Stimulated activated CD4-positive, alpha-beta T cell treated with anti-CD3 and anti-CD28 coated beads, Interleukin-1b, Interleukin-23, amount 100 ng/mL, for 4 hours (primary cell): ENCODE results near the gene PIK3R1.
A peak's percentile ranks its signal among the peaks of the same experiment; 100 is the strongest.
"Not testable (repeated sequence)": the region's sequence is repeated elsewhere in the genome, so short reads cannot be mapped to it uniquely, and the experiment has no call there.

Experiments used
- DNase-seq, 2 donors: peaks; one replicate each; pipeline ENCODE4 v3.0.0-alpha.2; 2020; ENCODE audit warnings: low read depth in 2 of 2

The PIK3R1 gene

DNA sequence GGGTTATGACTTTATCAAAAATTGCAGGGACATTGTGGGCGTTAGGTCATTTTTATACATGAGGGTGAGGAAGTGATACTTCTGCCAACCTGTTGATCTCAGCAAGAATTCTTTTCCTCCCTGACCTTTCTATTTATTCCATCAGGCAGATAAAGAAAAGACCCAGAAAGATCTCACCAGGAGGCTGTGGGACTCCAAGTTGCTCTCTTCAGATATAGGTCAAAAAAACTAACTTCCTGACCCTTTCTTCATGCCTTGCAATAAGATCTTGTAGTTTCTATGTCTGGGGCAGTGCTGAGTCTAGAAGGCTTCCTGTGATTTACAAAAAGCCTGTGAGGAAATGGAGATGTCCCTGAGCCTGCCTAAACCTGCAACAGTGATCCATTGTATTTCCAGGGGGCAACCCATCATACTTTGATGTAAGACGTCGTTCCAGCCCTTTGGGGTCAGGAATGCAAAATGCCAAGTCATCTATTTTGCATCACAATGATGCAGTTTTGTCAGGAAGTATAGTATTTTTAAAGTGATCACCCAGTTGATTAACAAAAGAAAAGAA lies 22.0 kb upstream of the PIK3R1 start:
- no peak for DNase-seq

DNA sequence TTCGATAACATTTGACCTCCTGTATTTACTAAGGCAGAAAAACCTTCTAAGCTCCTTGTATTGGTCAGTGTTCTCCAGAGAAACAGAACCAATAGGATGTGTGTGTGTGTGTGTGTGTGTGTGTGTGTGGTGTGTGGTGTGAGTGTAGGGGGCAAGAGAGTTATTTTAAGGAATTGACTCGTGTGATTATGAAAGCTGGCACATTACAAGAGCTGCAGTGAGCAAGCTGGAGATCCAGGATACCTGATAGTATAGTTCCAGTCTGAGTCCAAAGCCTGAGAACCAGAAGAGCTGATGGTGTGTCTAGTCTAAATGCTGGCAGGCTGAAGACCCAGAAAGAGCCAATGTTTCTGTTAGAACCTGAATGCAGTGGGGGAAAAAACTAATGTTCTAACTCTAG lies 21.2 kb upstream of the PIK3R1 start:
- no peak for DNase-seq

DNA sequence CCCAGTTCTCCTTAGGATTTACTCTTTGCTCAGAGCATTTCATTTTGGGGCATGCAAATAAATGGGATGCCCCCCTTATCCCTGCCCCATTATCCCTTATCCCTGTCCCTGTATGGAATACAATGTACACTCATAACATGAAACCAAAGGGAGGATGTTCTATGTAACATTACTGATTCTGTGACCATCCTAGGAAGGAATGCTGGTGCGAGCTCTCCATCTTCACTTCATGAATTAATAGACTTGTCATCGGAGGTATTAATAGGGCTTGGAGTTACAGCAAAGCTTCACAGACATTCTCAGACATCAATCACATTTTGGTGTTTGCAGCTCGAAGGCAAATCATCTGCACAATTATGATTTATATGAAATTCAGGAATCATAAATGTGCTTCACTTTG lies 20.4 kb upstream of the PIK3R1 start:
- DNase-seq, result no peak

DNA sequence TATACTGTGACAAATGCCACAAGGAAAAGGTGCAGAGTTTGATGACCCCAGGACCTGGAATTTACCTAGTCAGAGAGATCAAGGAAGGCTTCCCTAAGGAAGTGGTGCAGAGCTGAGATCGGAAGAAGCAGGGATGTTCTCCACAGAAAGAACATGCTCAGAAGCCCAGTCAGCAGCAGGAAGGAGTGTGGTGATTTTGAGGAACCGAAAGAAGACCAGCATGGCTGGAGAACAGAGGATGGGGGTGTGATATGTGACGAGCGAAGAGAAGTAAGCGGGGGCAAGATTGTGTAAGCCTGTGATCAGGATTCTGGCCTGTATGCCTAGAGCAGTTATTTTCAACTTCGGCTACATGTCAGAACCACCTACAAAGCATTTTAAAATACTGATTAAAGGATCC lies 18.7 kb upstream of the PIK3R1 start:
- no peak for DNase-seq

DNA sequence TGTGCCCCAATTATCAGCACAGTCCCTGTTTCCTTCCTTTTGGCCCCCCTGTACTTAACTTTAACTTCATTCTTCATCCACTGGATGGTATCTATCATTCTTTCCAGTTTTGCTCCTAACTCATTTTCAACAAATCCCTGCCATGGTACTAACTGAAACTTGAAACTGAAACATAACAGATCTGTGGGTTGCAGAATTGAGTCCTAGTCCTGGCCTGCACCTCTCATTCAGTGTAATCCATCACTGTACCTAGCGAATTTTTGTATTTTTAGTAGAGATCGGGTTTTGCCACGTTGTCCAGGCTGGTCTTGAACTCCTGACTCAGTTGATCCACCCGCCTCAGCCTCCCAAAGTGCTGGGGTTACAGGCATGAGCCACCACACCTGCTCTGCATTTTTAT lies 15.3 kb upstream of the PIK3R1 start:
- no peak for DNase-seq

DNA sequence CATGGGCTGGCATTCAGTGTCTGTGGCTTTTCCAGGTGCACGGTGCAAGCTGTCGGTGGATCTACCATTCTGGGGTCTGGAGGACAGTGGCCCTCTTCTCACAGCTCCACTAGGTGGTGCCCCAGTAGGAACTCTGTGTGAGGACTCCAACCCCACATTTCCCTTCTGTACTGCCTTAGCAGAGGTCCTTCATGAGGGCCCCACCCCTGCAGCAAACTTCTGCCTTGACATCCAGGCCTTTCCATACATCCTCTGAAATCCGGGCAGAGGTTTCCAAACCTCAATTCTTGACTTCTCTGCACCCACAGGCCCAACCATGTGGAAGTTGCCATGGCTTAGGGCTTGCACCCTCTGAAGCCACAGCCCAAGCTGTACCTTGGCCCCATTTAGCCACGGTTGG lies 4.9 kb upstream of the PIK3R1 start:
- not testable (repeated sequence) for DNase-seq

DNA sequence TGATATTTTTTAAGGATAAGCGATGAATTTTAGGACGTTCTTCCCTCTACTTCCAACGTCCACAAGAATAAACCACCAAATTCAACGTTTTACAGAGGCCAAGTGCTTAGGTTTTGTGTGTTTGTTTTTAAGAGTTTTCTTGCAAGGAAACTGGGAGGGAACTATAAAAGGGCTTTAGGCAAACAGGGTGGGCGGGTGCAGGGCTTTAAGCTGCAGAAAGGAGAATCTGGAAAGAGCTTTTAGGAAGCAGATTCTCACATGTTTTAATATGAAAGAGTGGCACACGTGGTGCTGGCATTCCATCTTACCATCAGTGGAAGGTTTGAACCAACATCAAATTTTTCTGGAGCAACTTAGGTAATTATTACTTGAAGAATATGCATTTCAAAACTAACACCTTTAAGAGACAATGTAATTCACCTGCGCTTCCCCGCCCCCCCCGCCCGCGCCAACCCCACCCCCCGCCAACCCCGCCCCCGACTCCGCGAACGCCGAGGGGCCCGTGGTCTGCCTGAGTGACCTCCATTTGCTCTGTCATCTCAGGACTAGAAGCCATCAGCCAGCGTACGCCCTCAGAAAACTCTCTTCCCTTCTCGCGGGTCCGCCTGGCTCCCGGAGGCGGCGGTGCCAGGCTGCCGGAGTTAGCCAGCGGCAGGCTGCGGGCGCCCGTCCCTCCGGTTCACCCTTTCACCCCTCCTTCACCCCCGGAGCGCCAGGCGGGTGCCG lies 911 bp upstream of the PIK3R1 start:
- no peak for DNase-seq

DNA sequence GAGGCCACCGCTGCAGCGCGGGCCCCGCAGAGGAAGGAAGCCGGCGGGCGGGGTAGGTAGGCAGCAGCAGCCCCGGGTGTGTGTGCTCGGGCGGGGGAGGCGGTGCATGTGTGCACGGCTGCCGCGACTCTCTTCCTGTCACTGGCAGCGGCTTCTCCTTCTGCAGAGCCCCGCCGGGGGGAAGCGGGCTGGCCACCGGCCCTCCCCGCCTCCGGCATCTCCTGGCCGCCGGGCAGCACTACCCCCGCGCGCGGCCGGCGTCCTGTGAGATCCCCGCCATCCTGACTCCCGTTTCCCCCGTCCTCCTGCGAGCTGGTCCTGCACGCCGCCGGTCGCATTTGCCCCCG lies 315 bp downstream of the PIK3R1 start:
- no peak for DNase-seq

DNA sequence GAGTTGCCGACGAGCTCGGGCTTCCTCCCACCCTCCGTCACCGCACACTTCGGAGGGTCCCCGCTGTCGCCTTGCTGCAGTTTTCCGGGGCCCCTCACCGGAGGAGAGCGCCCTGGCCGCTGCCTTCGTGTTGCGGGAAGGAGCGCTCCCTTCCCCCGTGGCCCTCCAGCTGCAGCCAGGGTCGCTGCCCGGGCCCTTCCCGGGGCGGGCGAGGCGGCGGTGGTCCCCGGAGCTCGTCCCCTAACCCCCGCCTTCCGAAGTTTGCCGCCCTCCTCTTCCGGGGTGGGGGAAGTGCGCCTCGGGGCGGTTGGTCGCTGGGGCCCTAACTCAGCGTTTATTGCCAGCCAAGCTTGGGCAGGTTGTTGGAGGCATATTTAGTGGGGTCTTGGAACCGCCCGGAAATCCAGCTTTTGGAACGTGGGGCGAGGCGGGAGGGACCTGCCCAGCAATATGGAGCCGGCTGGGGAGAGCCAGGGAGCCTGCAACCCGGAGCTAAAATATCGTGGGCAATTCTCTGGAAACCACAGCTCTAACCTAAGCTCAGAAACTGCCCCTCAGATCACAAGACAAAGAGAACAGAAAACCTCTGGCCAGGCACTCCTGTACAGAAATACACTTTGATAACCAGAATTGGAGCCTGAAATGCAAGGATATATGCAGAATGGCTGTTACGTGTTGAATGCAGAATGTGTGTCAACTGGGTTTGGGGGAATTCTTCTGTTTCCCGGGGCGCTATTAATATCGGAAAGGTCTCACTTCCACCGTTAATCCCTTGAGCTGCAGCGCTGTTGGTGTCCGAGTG lies 890 bp downstream of the PIK3R1 start:
- peak; percentile 20 to 53 for DNase-seq

DNA sequence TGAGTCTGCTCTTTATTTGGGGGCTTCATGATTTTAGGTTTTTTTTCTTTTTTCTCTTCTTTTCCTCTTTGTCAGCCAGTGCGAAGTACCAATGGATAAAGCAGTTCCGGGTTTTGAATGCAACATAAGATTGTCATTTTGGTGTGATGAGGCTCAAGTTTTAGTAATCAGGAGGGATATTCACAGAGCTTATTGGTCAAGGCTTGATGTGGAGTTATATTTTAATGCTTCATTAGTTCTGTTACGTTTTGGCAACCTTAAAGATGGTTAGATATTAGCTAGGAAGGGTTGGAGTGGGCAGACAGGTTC lies 1.4 kb downstream of the PIK3R1 start:
- DNase-seq, result no peak

DNA sequence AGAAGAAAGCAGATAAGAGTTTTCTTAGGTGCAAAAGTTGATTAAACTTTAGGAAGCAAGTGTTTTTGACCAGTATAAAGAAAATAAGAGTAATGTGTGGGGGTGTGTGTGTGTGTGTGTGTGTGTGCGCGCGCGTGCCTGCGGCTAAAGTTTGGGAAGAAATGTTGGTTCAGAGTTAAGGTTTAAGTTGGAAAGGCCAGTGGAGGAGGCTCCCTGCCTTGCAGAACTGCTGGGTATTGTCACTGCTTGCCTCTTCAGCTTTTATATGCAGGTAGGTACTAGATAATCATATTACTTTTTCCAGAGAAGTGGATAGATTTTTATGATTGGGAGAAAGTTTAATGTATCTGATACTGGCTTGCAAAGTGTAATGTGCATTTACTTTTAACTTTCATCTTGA lies 2.0 kb downstream of the PIK3R1 start:
- DNase-seq, result no peak

DNA sequence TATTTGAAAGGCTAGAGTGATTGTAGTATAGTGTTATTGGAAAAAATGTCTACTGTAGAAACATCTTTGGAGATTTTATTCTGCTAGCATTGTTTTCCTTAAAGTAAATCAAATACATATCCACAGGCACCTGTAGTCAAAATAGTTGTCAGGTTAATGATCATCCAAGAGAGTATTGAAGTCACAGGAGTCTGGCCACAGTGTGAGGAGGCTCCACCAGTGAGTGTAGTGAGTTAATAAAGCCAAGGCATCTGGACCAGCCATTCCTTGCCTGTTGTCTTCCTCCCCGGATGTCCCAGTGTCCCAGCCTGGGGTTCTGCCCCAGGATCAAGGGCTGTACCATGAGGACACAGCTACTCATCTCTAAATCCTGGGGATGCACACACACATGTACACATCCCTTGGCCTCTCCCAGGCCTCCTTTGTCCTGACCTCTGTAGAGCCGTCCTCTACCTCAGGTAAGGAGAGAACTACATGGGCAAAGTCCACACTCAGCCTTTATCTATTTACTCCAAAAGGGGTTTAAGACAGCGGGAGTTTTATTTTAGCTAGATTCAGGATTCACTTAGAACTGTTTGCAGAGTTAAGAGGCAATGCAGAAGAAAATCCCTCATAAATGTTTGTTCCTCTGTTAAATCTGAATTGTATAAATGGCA lies 3.7 kb downstream of the PIK3R1 start:
- DNase-seq, result no peak

DNA sequence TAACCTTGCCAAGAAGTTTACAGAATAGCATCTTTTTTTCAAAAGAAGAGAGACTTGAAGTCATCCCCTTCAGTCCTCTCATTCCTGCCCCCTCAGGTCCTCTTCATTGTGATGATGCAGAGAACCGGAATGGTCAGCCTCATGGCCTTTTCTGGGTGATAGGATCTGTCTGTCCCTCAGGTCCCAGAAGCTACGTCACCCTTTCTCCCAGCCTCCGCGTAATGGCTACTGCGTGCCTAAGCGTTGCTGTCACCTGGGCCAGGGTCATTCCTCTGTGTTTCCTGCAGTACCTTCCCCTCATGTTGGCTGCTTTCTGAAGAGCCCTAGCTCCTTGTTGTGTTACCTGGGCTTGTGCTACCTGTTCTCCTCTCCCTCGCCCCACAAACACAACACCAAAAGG lies 4.7 kb downstream of the PIK3R1 start:
- DNase-seq, result no peak

DNA sequence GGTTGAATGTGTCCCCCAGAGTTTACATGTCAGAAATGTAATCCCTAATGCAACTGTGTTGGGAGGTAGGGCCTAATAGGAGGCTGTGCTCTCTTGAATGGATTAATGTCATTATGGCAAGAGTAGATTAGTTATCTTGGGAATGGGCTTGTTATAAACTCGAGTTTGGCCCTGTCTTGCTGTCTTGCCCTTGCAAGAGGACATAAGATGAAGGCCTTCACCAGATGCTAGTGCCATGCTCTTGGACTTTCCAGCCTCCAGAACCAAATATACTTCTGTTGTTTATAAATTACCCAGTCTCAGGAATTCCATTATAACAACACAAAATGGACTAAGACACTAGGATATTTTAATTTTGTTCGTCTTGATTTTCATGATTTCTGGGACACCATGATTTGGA lies 5.4 kb downstream of the PIK3R1 start:
- no peak for DNase-seq

DNA sequence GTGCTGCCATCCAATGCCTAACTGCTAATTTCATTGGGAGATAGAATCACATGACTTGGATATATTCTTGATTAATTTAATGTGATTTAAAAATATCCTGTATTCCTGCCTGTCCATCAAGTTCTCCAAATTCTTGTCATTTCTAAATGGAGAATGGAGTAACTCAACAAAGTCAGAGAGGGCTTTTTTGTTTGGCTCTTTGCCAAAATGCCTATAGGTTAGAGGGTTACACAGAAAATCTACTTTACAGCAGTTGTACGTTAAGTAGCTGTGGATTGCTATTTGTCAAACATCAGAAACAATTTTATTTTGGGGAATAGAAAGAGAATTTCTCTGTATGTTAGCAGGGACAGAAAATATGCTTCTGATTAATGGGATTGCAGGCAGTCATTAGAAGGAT lies 5.9 kb downstream of the PIK3R1 start:
- no peak for DNase-seq

DNA sequence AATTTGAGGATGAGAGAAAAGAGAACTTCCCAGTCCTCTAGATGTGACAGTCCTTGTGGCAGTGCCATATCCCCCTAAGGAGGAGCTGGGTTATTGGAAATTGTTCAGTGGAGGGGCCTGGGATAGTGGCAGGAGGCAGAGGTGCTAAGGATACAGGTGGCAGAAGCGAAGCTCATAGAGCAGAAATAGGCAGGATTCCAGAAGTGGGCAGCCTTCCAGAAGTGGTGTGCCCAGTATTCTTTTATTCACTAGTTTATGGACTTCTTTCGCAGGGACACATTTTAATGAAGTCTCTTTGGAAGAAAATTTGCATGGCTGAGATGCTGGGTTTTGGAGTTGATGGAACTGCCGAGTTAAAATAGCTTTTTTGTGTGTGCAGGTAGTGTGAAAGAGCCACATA lies 6.8 kb downstream of the PIK3R1 start:
- DNase-seq, result no peak

DNA sequence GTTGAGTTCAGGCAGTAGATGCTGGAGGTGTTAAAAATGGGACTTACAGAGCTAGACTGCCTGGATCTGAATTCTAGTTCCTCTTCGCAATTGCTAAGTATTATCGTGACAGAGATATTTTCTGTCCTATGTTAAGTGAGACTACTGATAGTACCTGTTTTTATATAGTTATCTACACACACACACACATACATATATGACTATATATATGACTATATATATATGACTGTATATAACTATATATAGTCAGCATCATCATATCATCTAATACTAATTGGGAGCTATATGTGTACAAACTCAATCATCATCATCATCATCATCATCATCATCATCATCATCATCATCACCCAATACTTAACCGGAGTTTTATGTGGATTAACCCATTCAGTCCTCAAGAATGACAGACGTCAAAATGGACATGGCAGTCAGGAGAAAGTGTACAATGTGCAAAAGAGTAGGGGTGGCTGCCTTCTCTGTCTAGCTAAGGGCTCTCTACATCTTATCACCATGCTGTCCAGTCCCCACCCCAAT lies 7.3 kb downstream of the PIK3R1 start:
- DNase-seq, result no peak

DNA sequence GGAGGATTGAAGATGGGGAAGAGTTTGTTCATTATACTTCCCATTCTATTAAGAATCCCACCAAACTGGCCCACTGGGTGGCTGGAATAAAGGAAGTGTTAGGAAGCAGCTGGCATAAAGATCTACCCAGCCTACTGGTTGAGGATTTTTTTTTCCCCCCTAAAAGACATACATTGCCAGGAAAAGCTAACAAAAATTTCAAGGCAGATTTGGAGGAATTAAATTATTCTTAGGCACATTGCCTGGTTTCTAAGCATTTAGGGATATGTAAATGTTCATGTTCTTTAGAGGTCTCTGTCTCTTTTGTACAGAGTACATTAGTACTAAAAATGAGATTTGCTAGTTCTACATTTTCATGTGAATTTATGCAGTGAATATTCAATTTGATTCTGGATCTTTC lies 8.3 kb downstream of the PIK3R1 start:
- DNase-seq, result no peak

DNA sequence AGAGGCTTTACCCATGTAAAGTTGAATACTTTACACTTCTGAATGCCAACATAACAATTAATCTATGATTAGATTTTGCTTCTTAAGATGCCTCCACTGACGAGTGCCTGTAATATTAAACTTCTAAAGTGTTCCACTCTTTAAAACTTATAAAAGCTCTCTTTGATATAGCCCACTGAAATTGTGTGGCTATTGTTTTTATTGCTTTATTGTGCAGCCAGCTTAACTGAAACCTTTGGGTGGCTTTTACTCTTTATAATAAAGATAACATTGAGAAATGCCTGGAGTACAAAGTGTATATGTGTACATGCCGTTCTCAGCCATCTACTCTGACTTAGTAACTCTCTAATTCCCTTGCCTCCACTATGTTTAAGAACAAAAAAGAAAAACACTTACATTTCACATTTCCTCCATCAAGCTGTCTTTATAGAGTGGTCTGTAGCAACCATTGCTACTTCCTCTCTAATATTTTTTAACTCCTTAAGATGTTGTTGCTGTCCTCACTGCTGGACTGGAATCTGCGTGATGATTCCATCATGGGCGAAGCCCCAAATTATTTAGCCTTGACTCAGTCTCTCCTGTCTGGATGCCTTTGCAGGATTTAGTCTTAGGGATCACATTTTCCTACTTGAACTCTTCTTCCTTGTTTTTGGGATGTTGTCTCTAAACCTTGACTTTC lies 9.1 kb downstream of the PIK3R1 start:
- no peak for DNase-seq

DNA sequence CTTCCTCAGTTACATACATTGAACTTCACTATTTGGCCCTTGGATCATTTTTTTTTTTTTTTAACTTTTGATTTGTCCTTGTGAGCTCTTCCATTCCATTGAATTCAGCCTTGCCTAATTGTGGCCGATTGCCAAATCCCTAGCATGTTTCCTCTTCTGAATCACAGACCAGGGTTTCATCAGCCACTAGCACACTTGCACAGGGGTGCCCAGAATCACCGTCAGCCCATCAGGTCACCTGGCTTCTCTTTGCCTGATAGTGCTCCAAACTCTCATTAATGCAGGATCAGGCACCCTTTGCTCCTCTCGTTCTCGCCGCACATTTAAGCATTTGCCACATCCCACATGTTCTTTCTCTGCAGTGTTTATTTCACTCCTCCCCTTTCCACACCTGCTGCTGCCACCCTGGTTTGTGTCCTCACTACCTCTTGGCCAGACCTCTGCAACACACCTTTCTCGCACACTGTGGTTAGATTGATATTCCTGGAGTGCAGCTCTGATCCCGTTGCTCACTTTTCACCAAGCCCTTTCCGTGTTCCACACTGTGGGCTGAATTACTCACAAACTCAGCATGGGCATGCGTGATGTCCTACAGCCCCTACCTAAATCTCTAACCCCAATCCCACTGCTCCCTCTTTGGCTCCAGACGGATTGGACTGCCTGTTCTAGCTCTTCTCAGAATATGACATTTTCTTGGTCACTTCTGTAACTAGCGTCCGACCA lies 9.8 kb downstream of the PIK3R1 start:
- DNase-seq, result no peak

DNA sequence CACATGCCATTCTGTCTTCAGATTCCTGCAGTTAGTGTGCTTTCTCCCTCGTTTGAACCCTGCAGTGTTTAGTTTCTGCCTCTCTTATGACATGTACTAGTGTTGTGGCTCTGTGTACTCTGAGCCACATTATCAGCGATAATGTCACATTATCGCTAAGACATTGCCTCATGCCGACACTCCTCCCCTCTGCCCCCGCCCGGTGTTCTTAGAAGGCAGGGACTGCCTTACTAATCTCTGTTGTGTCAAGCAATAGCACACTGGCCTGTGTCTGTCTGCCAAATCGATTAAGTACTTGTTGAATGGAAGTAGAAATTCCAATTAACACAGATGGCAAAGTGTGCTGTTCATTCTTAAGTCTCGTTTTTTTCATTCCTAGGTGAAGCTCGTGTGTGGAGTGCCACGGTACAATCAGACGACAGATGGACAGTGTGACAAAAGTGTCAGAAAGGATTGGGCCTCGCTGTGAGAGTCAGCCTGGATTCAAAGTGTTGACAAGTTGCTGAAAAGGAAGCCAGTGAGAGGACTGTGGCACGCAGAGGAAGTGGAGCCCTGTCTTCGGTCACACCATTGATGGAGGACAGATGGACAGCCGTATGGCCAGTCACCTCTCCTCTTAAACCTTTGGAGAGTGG lies 10.5 kb downstream of the PIK3R1 start:
- DNase-seq, result no peak
